IPS-NIHi7 (cell line): Measurements from ENCODE around the gene WDR20.

Source experiments
- DNase-seq: peaks from one replicate; pipeline ENCODE4 v3.0.0; 2012; ENCODE audit warnings: mixed read lengths; ENCODE audit errors: extremely low spot score

The WDR20 gene

GRCh38 chr14:102197317-102197853, 57.7 kb downstream of the WDR20 start:
- DNase-seq = no peak

GRCh38 chr14:102200690-102201352, 61.1 kb downstream of the WDR20 start:
- no peak for DNase-seq

GRCh38 chr14:102201353-102201738, 61.6 kb downstream of the WDR20 start:
- no peak for DNase-seq

GRCh38 chr14:102201776-102202175, 62.1 kb downstream of the WDR20 start:
- no peak for DNase-seq

- DNase-seq = no peak
These were observed 63.2 kb downstream of the WDR20 start for GRCh38 chr14:102202944-102203343.

GRCh38 chr14:102203382-102203781, 63.7 kb downstream of the WDR20 start:
- no peak for DNase-seq

GRCh38 chr14:102205560-102205959, 65.9 kb downstream of the WDR20 start:
- no peak for DNase-seq

GRCh38 chr14:102206918-102207317, 67.2 kb downstream of the WDR20 start:
- DNase-seq = no peak

GRCh38 chr14:102207831-102208365, 68.2 kb downstream of the WDR20 start:
- no peak for DNase-seq

GRCh38 chr14:102208741-102209140, 69.0 kb downstream of the WDR20 start:
- DNase-seq = no peak

GRCh38 chr14:102209224-102209966, 69.7 kb downstream of the WDR20 start:
- no peak for DNase-seq

- no peak for DNase-seq
These were observed 70.8 kb downstream of the WDR20 start for GRCh38 chr14:102210421-102211042.

GRCh38 chr14:102211240-102211639, 71.5 kb downstream of the WDR20 start:
- DNase-seq = no peak

- DNase-seq = no peak
These were observed 72.7 kb downstream of the WDR20 start for GRCh38 chr14:102212356-102212755.

- DNase-seq = no peak
These were observed 73.1 kb downstream of the WDR20 start for GRCh38 chr14:102212845-102213244.

- no peak for DNase-seq
These were observed 73.8 kb downstream of the WDR20 start for GRCh38 chr14:102213470-102213869.

- DNase-seq = no peak
These were observed 74.4 kb downstream of the WDR20 start for GRCh38 chr14:102213984-102214658.

- no peak for DNase-seq
These were observed 75.4 kb downstream of the WDR20 start for GRCh38 chr14:102215071-102215470.

GRCh38 chr14:102215576-102216250, 76.0 kb downstream of the WDR20 start:
- DNase-seq = no peak

GRCh38 chr14:102217399-102217798, 77.7 kb downstream of the WDR20 start:
- DNase-seq = no peak

- no peak for DNase-seq
These were observed 78.3 kb downstream of the WDR20 start for GRCh38 chr14:102217987-102218421.
